HG02970 (cell line): ENCODE data around the gene ATAD3A.

Experiments used
- ATAC-seq: cut with Tn5 transposase; IDR thresholded peaks from one replicate; pipeline ENCODE4 v1.9.1; 2021; ENCODE audit warnings: mild to moderate bottlenecking, moderate library complexity, moderate number of reproducible peaks; ENCODE audit not compliant: unreplicated experiment, low FRiP score

The ATAD3A gene

DNA sequence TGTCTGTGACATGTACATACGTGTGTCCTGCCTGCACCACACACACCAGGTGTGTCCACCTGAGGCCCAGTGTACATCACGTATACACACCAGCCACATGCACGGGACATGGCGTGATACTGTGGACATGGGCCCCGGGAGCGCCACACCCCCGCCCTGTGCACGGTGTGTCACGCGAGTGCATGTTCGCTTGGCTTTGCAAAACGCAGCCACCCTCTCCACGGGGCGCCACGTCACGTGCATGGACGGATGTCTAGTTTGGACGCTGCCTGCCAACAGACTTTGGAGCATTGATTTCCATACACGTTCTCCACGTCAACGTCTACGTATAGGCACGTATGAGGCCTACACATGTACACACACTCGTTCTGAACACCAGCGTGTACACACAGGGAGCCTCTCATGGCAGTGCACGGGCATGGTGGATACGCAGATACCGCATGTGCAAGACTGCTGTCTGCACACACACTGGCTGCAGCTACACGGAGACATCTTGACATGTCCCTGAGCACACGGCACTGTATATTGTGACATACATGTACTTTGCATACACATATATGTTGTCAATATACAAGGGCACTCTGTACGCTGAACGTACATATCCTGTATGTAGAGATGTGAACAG, 25.8 kb downstream of the ATAD3A start:
- no peak for ATAC-seq

DNA sequence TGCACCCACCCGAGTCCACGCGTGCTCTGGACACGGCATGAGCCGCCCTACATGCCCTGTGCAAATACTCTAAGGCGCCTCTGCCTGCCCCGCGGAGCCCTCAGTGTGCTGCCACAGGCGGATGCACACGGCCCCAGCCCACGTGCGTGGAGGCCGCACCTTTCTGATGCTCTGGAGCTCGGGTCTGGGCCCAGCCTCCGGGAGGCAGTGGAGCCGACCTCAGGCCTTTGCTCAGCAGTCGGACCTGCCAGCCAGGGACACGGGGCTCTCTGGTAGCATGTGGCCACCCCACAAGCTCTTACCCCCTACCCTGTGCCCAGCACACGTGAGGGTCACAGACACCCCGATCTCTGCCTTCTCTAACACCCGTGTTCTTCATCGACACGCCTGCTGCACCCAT, 26.4 kb downstream of the ATAD3A start:
- ATAC-seq, result no peak

DNA sequence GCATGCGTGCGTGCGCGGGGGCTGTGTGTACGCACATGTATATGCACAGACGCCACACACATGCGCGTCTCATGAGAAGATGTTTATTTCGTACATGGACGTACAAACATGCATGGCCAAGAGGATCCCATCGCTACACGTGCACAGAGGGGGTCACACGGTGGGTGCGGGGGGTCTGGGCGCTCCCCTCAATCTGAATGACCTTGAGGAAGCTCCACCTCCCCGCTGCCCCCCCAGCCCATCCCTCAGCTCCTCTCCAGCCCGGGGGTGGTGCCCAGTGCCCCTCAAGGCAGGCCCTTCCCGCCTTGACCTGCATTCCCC, 27.0 kb downstream of the ATAD3A start:
- no peak for ATAC-seq

DNA sequence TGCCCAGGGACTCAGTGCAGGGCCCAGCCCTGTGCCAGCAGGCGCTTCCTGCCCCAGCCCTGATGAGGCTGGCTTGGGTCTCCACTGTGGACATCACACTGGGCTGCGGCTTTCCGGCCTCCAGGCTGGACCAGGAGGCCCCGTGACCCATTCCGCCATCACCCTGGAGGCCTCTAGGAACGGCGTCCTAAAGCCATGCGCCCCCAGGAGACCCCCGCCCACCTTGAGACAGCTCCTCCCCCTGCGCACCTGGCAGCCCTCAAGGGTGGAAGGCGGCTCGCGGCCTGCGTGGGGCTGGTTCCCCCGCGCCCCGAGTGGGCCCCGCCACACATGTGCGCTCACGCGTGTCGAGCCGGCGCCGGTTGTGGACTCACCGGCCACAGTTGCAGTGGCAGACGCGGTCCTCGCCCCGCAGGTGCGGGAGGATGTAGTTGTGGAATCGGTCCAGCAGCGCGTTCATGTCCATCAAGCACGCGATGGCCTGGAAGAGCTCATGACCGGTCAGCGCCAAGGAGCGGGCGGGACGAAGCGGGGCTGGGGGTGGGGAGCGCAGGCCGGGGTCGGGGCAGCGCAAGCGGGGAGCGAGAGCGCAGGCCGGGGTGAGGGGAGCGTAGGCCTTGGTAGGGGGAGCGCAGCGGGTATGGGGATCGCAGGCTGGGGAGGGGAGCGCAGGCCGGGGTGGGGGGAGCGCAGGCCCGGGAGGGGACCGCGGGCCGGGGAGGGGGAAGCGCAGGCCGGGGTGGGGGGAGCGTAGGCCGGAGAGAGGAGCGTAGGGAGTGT, 27.5 kb downstream of the ATAD3A start:
- no peak for ATAC-seq

DNA sequence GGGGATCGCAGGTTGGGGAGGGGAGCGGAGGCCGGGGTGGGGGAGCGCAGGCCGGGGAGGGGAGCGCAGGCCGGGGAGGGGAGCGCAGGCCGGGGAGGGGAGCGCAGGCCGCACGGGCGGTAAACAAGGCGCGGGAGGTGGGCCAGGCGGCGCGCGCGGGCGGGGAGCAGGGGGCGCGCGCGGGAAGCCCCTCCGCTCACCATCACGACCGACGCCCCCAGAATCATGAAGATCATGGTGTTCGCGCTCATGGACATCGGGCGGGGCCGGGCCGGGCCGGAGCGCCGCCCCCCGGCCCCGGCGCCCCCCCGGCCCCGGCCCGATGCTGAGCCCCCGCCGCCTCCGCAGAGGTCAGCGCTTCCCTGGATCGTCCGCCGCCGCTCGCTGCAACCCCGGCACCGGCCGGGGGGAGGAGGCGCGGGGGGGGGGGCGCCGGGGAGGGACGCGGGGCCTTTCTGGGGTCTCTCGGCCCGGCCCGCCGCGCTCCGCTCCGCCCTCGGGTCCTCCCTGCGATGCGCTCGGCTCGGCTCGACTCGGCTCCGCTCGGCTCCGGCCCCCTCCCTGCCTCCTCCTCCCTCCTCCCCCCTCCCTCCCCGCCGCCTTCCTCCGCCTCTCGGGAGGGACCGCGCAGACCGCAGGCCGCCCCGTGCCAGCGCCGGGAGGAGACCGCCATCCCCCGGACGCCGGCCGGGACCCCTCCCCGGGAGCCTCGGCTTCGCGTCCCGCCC, 28.3 kb downstream of the ATAD3A start, which contains the start of gene TMEM240:
Gene TMEM240, minus strand, starts transcription at position 535 of the 728 bp plus-strand sequence. Its CDS starts 278 bp downstream, at position 257.
- no peak for ATAC-seq

DNA sequence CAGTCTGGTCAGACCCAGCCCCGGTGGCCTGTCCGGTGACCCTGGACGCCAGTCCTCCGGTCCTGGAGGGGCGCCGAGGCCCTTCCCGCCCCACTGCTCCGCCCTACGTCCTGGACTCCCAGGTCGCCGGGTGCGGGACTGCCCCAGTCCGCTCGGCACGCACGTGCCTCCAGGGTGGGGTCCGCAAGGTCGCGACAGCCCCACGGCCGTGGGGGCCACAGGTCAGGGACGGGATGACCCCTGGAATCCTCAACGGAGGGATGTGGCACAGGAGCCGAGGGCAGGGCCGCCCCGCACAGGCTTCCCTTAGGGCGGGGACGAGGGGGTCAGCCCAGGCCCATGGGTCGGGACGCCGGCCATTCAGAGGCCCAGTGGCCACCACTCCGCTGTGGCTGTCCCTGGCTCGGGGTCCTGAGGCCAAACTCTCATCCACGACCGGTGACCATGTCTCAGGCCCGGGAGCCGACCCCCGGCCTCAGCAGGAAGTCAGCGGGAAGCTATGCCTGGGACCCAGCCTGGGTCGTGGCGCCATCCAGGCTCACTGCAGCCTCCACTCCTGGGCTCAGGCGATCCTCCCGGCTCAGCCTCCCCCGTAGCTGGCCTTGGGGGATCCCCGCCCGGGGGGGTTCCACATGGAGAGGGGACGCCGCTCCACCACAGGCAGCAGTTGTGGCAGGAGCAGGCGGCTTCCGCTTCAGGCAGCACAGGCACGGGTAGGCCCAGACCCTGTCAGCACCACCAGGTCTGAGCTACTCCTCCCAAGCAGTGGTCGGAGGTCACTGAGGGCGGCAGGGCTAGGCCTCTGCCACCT, 29.1 kb downstream of the ATAD3A start:
- no peak for ATAC-seq

DNA sequence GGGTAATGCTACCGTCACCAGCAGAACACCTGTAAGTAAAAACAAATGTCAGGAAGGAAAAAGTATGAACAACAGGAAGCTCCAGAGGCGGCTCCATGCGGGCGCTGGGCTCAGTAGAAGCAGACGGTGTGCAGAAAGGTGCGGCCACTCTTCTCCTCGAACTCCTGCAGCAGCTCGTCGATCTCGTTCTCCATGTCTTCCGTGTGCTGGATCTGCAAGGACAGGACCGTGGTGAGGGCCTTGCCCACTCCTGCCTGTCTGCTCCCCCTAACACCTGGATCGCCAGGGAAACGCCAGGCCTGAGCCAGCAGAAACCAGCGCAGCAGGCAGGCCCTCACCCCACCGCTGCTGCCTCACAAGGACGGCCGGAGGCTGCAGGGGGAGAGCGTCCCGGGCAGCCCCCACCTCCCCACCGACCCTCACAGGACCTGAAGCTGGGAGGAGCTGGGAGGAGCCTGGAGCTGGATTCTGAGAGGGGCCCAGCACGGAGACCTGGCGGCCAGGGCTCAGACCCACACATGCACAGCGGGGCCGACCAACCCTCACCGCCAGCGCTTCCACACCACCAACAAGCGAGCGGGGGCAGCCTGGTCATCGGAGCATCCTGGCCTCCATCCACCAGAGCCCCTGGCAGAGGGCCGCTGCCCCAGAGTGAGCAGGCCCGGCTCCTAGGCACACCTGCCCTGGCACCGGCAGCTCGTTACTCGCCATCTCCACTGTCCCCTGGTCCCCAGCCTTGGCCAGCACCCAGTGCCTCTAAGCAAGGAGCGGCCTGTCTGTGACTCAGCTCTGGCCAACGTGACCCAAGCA, 30.2 kb downstream of the ATAD3A start:
- ATAC-seq, result no peak

DNA sequence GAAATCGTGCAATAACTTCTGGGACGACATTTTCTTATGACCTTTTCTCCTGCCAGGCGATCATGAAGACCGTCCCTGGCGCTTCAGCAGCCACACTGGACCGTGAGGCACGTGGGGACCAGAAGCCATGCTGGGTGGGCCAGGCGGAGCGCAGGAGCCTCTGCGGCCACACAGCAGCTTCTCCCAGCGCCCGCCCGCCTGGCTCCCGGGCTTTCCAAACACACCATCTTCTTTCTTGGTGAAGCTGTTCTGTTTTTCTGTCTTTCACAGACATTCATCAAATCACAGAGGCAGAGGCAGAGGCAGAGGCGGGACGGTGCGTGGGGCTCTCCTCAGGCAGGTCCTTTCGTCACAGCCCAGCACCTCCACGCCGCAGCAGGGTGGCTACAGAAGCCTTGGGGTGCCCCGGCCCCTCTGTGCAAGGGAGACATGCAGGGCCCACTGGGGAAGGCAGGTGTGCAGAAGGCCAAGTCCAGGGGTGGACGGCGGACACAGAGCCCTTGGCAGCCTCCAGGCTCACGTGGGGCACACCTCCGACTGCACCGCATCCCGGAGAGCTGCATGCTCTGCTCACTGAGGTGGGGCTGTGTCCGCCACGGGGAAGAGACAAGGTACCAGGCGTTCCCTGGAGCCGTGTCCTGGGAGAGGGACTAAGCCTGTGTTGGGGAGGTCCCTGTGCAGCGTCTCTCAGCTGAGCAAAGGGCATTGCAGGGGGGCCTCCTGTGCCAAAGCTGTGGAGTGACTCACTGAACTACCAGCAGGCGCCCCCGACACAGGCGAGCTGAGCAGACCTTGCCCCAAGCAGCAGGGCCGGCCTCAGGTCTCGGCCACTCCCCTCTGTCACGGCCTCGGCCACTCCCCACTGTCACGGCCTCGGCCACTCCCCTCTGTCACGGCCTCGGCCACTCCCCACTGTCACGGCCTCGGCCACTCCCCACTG, 31.1 kb downstream of the ATAD3A start:
- ATAC-seq, result no peak

DNA sequence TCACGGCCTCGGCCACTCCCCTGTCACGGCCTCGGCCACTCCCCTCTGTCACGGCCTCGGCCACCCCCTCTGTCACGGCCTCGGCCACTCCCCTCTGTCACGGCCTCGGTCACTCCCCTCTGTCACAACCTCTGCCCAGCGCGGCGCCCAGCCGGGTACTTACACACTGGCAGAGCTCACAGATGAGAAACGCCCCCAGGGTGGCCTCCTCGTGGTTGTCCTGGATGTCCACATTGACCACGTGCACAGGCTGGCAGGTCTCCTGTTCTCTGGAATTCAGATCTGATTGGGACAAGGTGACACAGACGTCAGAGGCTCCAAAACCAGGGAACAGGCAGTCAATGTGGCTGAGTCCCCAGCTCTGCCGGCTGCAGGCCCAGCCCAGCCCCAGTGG, 31.7 kb downstream of the ATAD3A start:
- ATAC-seq, result no peak

DNA sequence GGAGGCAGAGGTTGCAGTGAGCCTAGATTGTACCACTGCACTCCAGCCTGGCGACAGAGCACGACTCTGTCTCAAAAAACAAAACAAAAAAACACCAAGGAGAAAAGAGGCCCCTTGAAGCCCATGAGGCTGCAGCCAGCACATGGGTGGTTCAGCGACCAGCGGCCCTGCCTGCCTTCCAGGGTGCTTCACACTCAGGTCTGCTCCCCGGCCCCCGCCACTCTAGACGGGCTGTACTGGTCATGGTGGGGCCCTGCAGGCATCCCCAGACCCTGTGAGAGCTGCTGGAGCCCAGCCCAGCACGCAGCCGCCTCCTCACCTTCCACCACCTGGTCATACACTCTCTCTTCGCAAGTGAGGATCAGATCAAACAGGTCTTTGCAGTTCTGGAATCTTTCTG, 32.6 kb downstream of the ATAD3A start:
- no peak for ATAC-seq

DNA sequence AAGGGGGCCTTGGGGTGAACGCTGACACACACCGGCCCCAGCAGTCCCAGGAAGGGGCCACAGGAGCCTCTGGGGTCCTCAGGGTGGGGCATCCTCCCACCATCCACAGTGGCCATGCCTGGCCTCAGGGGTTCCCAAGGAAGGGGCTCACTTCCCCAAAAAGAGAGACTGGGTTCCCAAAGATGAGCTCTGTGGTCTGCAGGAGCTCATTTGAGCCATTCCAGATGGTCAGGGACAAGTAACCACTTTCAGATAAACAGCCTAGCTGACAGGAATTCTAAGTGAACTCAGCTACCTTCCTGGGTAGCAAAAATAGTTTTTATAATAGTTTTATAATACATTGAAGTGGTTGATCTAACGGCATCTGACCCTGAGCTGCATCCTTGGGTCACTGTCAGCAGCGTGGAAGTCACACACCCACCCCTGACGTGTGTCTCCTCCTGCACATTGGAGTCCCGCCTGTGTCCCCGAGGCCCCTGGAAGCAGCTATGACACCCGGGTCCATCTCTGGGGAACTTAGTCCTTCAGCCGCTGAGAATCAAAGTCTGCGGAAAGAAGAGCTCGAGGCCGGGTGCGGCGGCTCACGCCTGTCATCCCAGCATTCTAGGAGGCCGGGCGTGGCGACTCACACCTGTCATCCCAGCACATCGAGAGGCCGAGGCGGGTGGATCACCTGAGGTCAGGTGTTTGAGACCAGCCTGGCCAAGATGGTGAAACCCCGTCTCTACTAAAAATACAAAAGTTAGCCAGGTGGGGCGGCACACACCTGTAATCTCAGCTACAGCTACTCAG, 34.2 kb downstream of the ATAD3A start:
- ATAC-seq, result no peak

DNA sequence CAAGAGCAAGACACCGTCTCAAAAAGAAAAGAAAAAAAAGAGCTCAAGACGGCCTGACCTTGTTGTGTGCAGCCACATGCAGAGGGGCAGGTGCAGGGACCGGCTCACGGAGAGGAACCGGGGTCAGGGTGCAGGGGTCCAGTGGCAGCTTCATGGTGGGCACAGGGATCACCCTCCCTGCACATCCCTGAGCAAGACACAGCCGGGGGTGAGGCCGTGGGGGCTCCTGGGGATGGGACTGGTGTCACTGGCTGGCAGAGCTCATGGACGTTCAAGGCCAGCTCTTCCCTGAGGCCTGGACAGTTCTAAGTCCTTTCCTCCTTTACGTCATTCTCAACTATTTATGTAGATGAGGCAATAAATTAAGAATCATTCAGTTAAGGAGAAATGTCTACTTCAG, 35.0 kb downstream of the ATAD3A start:
- ATAC-seq, result no peak

DNA sequence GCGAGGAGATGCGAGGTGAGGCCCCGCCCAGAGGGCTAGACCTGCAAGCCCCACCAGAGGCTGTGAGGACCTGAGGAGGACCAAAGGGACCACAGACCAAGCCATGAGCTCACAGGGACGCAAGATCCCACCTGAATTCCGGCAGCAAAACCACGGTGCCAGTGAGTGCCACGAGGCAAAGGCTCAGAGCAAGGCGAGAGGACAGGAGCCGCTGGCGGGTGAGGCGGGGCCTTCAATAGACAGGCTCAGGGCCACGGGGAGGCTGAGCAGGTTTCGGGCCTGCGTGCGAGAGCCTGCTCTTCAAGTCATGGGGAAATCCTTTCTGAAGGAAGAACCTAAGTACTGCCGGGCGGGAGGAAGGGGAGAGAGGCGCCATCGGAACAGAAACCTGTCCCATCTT, 35.5 kb downstream of the ATAD3A start:
- ATAC-seq, result no peak

DNA sequence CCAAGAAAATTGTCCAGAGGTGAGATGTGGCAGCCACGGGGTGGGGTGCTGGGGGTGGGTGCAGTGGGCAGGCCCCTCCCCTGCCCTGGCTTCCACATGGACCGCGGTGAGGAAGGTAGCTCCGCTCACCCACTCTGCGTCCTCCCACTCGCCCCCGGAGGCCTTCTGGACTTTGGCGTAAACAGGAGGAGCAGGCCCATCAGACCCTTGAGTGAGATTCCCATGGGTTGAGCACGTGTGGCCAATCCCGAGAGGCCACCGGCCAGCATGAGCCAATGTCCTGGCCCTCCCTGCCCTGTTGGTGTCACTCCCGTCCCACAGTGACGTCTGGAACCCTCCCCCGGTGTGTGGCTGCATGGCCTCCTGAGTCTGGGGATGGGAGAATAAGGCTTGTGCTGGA, 36.6 kb downstream of the ATAD3A start:
- ATAC-seq, result no peak

DNA sequence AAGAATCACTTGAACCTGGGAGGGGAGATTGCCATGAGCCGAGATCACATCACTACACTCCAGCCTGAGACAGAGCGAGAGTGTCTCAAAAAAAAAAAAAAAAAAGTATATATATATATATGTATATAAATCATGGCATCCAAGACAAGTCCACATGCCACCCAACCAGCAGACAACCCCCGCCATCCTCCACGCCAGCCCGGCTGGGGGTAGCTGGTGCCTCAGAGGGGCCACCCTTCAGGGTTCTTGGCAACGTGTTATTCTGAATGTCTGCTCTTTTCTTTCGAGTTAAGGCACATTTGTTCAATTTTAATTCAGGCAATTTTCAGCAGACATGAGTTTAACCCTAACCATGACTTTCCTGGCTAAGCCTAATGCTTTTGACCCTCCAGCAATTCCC, 38.1 kb downstream of the ATAD3A start:
- ATAC-seq, result no peak

DNA sequence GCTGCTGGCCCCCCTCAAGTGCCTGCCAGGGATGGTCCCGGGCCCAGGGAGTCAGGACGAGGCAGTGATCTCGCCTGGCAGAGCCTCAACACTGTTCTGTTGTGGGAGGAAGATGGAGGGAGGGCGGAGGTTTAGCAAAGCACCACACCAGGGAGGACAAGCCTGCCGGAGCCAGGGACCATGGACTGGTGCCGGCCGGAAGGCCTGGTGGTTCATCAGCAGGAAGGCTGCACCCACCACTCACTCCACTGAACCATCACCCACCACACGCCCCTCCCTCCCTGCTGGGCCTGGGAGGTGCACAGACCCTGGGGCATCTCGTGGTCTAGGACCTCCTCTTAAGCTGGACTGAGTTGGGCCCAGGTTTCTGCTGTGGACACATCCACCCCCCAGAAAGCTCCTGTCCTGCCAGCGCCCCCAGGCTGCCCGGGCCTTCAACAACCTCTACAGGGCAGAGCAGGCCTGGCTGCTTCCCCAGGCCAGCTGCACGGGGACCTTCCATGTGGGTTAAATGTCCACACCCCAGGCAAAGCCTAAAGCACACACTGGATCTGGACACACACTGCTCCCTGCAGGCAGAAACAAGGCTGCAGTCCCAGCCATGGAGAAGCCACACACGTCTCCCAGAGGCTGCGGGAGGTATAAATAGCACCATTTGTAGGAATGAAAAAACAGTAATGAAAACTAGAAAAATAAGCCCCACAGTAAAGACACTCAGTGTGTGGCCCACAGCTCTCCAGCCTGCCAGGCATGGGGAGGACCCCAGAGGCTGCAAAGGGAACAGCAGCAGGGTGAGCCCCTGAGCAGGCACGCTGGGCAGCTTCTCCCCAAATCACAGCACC, 38.9 kb downstream of the ATAD3A start:
- no peak for ATAC-seq

DNA sequence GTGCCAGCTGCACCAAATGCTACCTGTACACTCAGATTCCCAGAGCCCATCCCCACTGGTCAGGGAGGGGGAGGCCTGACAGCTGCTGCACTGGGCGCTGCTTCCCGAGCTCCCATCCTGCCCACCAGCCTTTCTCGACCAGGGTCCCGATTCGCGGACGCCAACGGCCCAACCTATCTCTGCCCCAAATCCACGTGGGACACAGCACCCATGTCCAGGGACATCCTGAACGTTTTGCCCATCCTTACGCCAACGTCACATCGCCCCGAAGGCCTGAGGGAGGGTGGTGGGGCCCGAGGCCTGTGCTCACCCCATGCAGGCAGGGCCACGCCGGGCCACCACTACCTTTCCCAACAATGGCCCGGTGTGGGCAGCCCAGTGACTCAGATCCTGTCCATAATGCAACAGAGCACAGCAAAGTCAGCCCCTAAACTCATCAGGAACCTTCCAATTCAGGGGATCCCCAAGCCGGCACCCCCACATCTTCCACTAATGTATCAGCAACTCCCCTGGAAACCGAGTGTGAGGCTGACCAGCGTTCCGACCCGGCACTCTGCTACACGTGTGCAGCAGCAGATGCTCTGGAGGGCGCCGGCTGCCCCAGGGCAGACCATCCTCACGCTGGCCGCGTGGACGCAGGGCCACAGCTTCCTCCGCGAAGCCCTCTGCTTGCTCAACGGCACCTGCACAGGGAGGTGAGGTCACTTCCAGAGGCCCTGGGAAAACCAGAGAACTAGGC, 39.7 kb downstream of the ATAD3A start:
- ATAC-seq, result no peak
